Adrenal gland (tissue), 12 donors: ENCODE results near the gene POLD3. TPM values are rescaled to one million over a fixed set of nuclear protein-coding genes. Genes with fewer than 3 reads are reported as not detected.

Source experiments
- DNase-seq, 7 donors: peaks; one replicate each; pipeline ENCODE4 v3.0.0-alpha.2; 2019 to 2020
- H3K27ac ChIP-seq, 5 donors: fragments of 200-600 bp; sonication (generic) in 4 of 5; 1 replicate in 3 of 5; 2 replicates in 2 of 5; pipeline versions ENCODE4 v1.5.1 to v1.8.0; 2016 to 2020; ENCODE audit warnings: mild to moderate bottlenecking in 1 of 5
- H3K27me3 ChIP-seq: fragments of 200-600 bp; 2 replicates; pipeline ENCODE4 v1.8.0; 2021
- H3K36me3 ChIP-seq, 2 donors: fragments of 200-600 bp; replicated peaks in 1 of 2; 1 replicate in 1 of 2; 2 replicates in 1 of 2; pipeline versions ENCODE4 v1.5.1 to v1.8.0; 2018 to 2022
- H3K4me1 ChIP-seq, 2 donors: fragments of 200-600 bp; replicated peaks in 1 of 2; 1 replicate in 1 of 2; 2 replicates in 1 of 2; pipeline versions ENCODE4 v1.5.1 to v1.8.0; 2018 to 2021
- H3K4me3 ChIP-seq, 4 donors: fragments of 200-600 bp; sonication (generic) in 3 of 4; one replicate each; pipeline ENCODE4 v1.5.1; 2016 to 2018
- H3K9me3 ChIP-seq, 3 donors: fragments of 200-600 bp; sonication (generic) in 1 of 3; replicated peaks in 1 of 3; 1 replicate in 2 of 3; 2 replicates in 1 of 3; pipeline versions ENCODE4 v1.5.1 to v1.8.0; 2016 to 2021
- CTCF ChIP-seq, 6 experiments: fragments of 450-650 bp in 4 of 6; fragments of 200-600 bp in 2 of 6; sonication (generic) in 1 of 6; IDR thresholded peaks; 1 replicate in 5 of 6; 2 replicates in 1 of 6; pipeline versions ENCODE4 v1.5.1 to v1.8.0; 2016 to 2021; ENCODE audit warnings: antibody characterized with exemption in 6 of 6, mild to moderate bottlenecking in 2 of 6, moderate library complexity in 1 of 6
- POLR2A ChIP-seq, 2 donors: fragments of 450-650 bp; IDR thresholded peaks; one replicate each; pipeline ENCODE4 v1.6.1; 2017; ENCODE audit warnings: antibody characterized with exemption in 2 of 2, mild to moderate bottlenecking in 2 of 2, moderate library complexity in 1 of 2
- WGBS, 4 donors: extraction: QIAGEN DNeasy Blood & Tissue Kit in 2 of 4; methylation state at CpG; one replicate each; pipeline versions ENCODE4 v1.1.5 to v1.1.7; 2013 to 2017; 5-methylcytosine and 5-hydroxymethylcytosine counted together
- intact Hi-C, 2 donors: fragments of 100-400 bp; cut with DNase I; formaldehyde crosslinking; loops; one replicate each; pipeline versions ENCODE4 v1.14.1 to v1.15.0; 2022 to 2023
- polyA plus RNA-seq, 3 donors: library from polyadenylated mRNA; stranded (reverse); fragments of 200-250 nt in 2 of 3; fragments of 350-450 nt in 1 of 3; fragmentation: Illumina TruSeq in 1 of 3; extraction: RNeasy Lipid Tissue Mini Kit (QIAGEN cat#74804) in 1 of 3; gene quantifications; one replicate each; pipeline ENCODE4 v1.2.3, GENCODE V29; 2013 to 2014
- total RNA-seq, 9 donors: library from RNA; depleted of rRNA in 4 of 9; stranded (reverse); fragments of >200 nt in 4 of 9; fragments of 120-200 nt in 1 of 9; fragmentation: NEBNext Ultra II Directional in 1 of 9; extraction: Animal tissue kit (Norgen Biotek cat#: 25700) in 1 of 9; gene quantifications; one replicate each; pipeline versions ENCODE4 v1.1.0 to v1.2.4, GENCODE V29; 2013 to 2023
- donor health status: healthy with polysubstance abuse.
- donor health status: Bipolar disorder and iron deficiency.
- donor health status: DM: yes; HTN: yes; CAD: no.
- donor health status: DM: no; HTN: no; CAD: no.
- donor health status: DM: no; HTN: no; CAD: no.
- donor health status: DM: yes; HTN: yes; CAD: no.

Gene POLD3
- total and polyA plus RNA-seq, 12 donors, result 3.5 to 14.5 (median 9.7) TPM

- no peak overlapping the region for H3K27ac ChIP-seq
- no peak for DNase-seq
- no peaks in the 10 kb centered on the region for H3K9me3 ChIP-seq
- H3K27me3 ChIP-seq, result no peaks in the 10 kb centered on the region
- TF ChIP-seq POLR2A (IDR thresholded peaks at IDR 0.05), result no peak
- no peak for TF ChIP-seq CTCF (IDR thresholded peaks at IDR 0.05)
- H3K4me3 ChIP-seq, result no peak overlapping the region
- no peaks in the 10 kb centered on the region for H3K4me1 ChIP-seq
- H3K36me3 ChIP-seq, result no peaks in the 10 kb centered on the region
- intact Hi-C loops, result no loop called here
- WGBS, 4 donors, result 90 to 95% (median 92%) methylated on average over 1 of the region's 1 CpG
Measured at GRCh38 chr11:74663315-74663714, 70.9 kb downstream of the POLD3 start.

- Histone ChIP-seq H3K27me3 (no peaks in the 10 kb centered on the region), H3K4me3 (no peak overlapping the region), H3K27ac (no peak overlapping the region), H3K4me1 (peaks cover 0 to 8% of the 10 kb centered on the region in 2 donors), H3K36me3 (no peaks in the 10 kb centered on the region), H3K9me3 (no peaks in the 10 kb centered on the region)
- TF ChIP-seq CTCF (IDR thresholded peaks at IDR 0.05), result no peak
- TF ChIP-seq POLR2A (IDR thresholded peaks at IDR 0.05), result no peak
- intact Hi-C loops, result no loop called here
- 87 to 97% (median 94%) methylated on average over 11 to 17 of the region's 17 CpGs for WGBS, 4 donors
- DNase-seq, result peak in 1 of 7 donors; percentile 35
Measured at GRCh38 chr11:74669211-74670160, 77.1 kb downstream of the POLD3 start.

- Histone ChIP-seq H3K4me3 (no peak overlapping the region), H3K4me1 (peaks cover 0 to 8% of the 10 kb centered on the region in 2 donors), H3K9me3 (no peaks in the 10 kb centered on the region), H3K27me3 (no peaks in the 10 kb centered on the region), H3K27ac (no peak overlapping the region), H3K36me3 (no peaks in the 10 kb centered on the region)
- WGBS, 4 donors, result 91 to 93% (median 92%) methylated on average over 7 of the region's 7 CpGs
- peak in 1 of 7 donors; percentile 8 for DNase-seq
- intact Hi-C loops, result no loop called here
- TF ChIP-seq POLR2A (IDR thresholded peaks at IDR 0.05), result no peak
- no peak for TF ChIP-seq CTCF (IDR thresholded peaks at IDR 0.05)
Measured at GRCh38 chr11:74670171-74670570, 77.8 kb downstream of the POLD3 start.

- TF ChIP-seq POLR2A (IDR thresholded peaks at IDR 0.05), result no peak
- no peak for TF ChIP-seq CTCF (IDR thresholded peaks at IDR 0.05)
- intact Hi-C loops, result no loop called here
- Histone ChIP-seq H3K36me3 (no peaks in the 10 kb centered on the region), H3K4me1 (peaks cover 0 to 8% of the 10 kb centered on the region in 2 donors), H3K4me3 (no peak overlapping the region), H3K27ac (no peak overlapping the region), H3K9me3 (no peaks in the 10 kb centered on the region), H3K27me3 (no peaks in the 10 kb centered on the region)
- 87 to 91% (median 88%) methylated on average over 6 to 10 of the region's 10 CpGs for WGBS, 4 donors
- peak in 3 of 7 donors; percentile 14 to 35 (median 17) for DNase-seq
Measured at GRCh38 chr11:74671520-74672196, 79.3 kb downstream of the POLD3 start.
